ENCODE data around the gene PSORS1C2.

DNA sequence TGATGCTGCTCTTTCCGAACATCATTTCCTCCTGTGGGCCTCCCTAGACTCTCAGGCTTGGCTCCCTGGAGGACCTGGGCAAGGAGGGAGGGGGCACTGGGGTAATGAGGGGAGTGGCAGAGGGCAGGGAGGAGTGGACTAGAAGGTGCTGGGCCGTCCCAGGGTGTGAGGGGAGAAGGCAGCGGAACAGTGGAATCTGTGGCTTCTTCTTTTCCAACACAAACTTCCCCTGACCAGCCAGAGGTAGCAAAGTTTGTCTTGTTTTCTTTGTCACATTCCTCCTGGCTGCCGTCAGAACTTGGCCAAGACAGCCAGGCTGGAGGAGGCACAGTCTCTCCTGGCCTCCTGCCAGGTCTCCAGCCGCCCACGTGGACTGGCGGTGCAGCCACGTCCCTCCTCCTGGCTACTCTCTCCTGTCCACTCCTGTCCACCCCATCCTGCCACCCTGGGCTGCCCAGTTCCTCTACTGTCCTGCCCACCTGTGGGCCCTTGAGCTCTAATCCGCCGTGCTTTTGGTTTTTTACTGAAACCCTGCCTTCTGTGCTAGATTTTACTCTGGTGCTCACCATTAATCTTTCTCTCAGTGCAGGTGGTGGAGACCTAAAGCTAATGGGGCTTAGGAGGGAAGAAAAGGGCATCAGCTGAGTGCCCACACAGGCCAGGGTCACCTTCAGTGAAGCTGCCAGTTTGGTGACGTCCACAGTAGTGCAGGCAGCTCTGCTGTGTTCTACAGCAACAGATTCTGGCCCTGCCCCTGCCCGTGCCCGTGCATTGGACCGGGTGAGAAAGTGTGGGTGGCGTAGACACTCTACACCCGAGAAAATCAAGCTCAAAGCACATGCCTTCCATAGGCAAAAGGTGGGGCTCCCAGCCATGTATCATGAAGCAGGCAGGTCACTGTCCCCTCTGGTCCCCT lies 15.8 kb downstream of the PSORS1C2 start:
- TF ChIP-seq GATA2 (IDR thresholded peaks at IDR 0.05; ENCODE audit: low read depth, low read length) (no peak), GATA3 (IDR thresholded peaks at IDR 0.05; ENCODE audit: low read depth, low read length) (no peak)

Data from SH-SY5Y (cell line).